ENCODE results near the gene PLXNA4. TPM values are rescaled to one million over a fixed set of nuclear protein-coding genes. Genes with fewer than 3 reads are reported as not detected.

Gene PLXNA4
- total RNA-seq, 2 donors from 2014 or later, result 0.41 to 2.8 TPM

DNA sequence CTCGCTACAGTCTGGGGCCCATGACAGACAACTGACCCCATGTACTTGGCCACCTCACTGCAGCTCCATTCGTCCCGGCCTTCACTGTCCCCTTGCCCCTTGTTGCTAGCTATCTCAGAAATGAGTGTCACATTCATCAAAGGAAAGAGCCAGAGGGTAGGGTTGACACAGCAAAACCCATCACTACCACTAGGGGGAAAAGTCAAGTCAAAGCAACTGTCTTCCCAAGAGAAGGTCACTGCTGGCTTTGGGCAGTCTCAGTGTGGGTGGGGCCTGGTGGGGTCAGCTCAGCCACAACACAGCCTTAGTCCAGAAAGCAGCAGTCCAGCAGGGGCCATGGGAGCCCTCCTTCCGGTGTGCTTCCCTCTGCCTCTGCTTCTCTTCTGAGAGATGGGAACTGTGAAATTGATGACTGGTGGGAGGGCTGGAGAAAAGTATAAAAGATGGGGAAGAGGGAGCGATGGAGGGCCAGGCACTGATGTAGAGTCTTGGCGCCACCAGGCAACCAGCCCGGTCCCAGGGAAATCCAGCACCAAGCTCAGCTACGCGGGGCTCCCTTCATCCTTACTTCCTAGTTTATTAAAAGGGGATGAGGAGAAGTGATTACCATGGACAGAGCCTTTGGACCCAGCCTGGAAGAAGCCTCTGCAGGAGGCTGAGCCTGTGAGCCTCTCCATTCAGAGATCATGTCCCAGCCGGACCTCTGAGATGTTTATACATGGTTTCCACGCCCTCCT is 58.0 kb downstream of the PLXNA4 start:
- H3K9me3 ChIP-seq, result no peaks in the 10 kb centered on the region
- no peaks in the 10 kb centered on the region for H3K36me3 ChIP-seq
- WGBS, result 80% methylated on average over 11 of the region's 11 CpGs
- H3K27ac ChIP-seq, result no peak overlapping the region
- H3K4me3 ChIP-seq, result no peak overlapping the region
- no peak for DNase-seq (ENCODE audit: low spot score)
- no peaks in the 10 kb centered on the region for H3K4me1 ChIP-seq (replicated peaks)
- TF ChIP-seq, protein P1, sequence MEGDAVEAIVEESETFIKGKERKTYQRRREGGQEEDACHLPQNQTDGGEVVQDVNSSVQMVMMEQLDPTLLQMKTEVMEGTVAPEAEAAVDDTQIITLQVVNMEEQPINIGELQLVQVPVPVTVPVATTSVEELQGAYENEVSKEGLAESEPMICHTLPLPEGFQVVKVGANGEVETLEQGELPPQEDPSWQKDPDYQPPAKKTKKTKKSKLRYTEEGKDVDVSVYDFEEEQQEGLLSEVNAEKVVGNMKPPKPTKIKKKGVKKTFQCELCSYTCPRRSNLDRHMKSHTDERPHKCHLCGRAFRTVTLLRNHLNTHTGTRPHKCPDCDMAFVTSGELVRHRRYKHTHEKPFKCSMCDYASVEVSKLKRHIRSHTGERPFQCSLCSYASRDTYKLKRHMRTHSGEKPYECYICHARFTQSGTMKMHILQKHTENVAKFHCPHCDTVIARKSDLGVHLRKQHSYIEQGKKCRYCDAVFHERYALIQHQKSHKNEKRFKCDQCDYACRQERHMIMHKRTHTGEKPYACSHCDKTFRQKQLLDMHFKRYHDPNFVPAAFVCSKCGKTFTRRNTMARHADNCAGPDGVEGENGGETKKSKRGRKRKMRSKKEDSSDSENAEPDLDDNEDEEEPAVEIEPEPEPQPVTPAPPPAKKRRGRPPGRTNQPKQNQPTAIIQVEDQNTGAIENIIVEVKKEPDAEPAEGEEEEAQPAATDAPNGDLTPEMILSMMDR (IDR thresholded peaks at IDR 0.05), result peak in 1 of 4 experiments; percentile 29
- no peak for TF ChIP-seq POLR2AphosphoS5 (IDR thresholded peaks at IDR 0.05)
- H3K27me3 ChIP-seq (replicated peaks; ENCODE audit: insufficient read depth), result no peaks in the 10 kb centered on the region
- intact Hi-C loops (cut with DNase I), result no loop called here

DNA sequence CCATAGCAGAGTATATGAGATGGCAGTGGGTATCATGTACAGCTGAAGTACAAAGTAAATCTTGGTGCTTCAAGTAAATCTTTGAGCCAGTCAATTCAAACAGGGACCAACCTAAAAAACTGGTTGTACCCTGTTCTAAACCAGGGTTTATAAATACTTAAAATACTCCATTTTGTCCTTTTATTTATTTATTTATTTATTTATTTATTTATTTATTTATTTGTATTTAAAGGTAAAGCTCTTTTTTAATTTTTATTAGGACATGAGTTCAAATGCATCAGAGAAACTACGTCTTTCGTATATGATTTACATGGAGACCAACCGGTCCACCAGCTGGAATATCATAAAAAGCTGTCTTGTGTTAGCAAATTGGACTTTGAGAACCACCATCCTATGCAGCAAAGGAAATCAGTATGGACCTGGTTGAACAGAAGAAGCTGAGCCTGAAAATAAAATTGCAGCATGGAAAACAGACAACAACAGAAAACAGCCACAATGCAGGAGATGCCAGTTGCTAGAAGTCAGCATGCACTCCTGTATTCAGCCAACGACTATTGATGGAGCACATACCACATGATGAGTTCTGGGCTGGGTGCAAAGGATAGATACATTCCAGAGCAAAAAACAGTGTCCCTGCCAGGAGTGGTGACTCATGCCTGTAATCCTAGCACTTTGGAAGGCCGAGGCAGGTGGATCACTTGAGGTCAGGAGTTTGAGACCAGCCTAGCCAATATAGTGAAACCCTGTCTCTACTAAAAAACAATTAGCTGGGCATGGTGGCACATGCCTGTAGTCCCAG is 60.0 kb downstream of the PLXNA4 start:
- Histone ChIP-seq H3K27me3 (replicated peaks; ENCODE audit: insufficient read depth) (no peaks in the 10 kb centered on the region), H3K27ac (no peak overlapping the region), H3K4me3 (no peak overlapping the region), H3K4me1 (replicated peaks) (no peaks in the 10 kb centered on the region), H3K9me3 (no peaks in the 10 kb centered on the region), H3K36me3 (no peaks in the 10 kb centered on the region)
- no peak for DNase-seq (ENCODE audit: low spot score)
- intact Hi-C loops (cut with DNase I), result no loop called here
- 60% methylated on average over 5 of the region's 5 CpGs for WGBS
- TF ChIP-seq POLR2AphosphoS5 (IDR thresholded peaks at IDR 0.05), result no peak
- TF ChIP-seq, protein P1 (IDR thresholded peaks at IDR 0.05), result no peak
- TF ChIP-seq POLR2A (IDR thresholded peaks at IDR 0.05), result no peak

DNA sequence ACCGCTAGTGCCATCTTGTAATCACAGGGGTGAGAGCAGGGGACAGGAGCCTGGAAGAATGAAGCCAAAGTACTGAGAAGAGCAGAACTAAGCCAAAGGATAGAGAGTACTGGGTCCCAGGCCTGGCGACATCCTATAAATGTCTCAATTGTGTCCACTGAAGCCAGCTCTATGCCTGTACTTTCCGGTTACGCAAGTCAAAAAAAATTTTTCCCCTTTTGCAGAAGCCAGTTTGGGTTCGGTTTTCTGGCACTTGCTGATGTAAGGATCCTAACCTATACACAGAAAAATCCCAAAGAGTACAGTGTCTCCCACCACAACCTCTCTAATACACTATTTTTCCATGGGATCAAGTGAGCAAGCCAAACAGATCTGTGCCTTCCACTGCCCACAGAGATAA is 61.1 kb downstream of the PLXNA4 start:
- no peaks in the 10 kb centered on the region for H3K36me3 ChIP-seq
- 73% methylated on average over 5 of the region's 5 CpGs for WGBS
- intact Hi-C loops (cut with DNase I), result no loop called here

DNA sequence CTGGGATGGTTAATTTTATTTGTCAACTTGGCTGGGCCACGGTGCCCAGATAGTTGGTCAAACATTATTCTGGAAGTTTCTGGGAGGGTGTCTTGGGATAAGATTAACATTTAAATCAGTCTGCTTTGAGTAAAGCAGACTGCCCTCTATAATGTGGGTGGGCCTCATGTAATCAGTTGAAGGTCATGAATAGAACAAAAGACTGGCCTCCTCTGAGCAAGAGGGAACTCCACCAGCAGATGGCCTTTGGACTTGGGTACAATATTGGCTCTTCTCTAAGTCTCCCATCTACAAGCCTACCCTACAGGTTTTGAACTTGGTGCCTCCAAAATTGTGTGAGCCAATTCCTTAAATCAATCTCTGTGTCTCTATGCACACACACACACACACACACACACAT is 61.8 kb downstream of the PLXNA4 start:
- WGBS, result 100% methylated on average over 1 of the region's 1 CpG
- no peaks in the 10 kb centered on the region for H3K27me3 ChIP-seq (replicated peaks; ENCODE audit: insufficient read depth)
- no peak overlapping the region for H3K27ac ChIP-seq
- H3K36me3 ChIP-seq, result no peaks in the 10 kb centered on the region
- TF ChIP-seq, protein P1 (IDR thresholded peaks at IDR 0.05), result no peak
- TF ChIP-seq POLR2AphosphoS5 (IDR thresholded peaks at IDR 0.05) (no peak), POLR2A (IDR thresholded peaks at IDR 0.05) (no peak)
- no peak overlapping the region for H3K4me3 ChIP-seq
- no peak for DNase-seq (ENCODE audit: low spot score)
- H3K4me1 ChIP-seq (replicated peaks), result no peaks in the 10 kb centered on the region
- intact Hi-C loops (cut with DNase I), result no loop called here
- H3K9me3 ChIP-seq, result no peaks in the 10 kb centered on the region

More for the DNA sequence above, 61.1 kb downstream of the PLXNA4 start:
- Histone ChIP-seq H3K4me3 (no peak overlapping the region), H3K27ac (no peak overlapping the region), H3K4me1 (replicated peaks) (no peaks in the 10 kb centered on the region), H3K27me3 (replicated peaks; ENCODE audit: insufficient read depth) (no peaks in the 10 kb centered on the region), H3K9me3 (no peaks in the 10 kb centered on the region)
- DNase-seq (ENCODE audit: low spot score), result no peak
- TF ChIP-seq POLR2A (IDR thresholded peaks at IDR 0.05), result no peak

DNA sequence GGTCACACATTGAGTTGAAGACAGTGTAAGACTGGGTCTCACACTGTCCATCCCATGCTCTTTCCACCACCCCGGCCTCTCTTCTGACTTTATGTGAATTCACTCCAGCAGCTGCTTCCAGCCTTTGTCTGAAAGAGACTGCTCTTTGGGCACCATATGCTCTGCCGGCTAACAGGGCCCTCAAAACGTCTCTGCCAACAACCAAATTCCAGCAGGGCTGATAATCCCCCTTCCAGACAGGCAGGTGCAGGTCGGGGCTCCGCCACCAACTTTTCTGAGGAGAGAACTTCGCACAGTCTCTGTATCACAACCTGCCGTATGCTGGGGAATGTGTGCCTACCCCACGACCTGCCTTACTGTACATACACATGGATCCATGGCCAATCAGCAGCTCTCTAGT is 64.3 kb downstream of the PLXNA4 start:
- no peaks in the 10 kb centered on the region for H3K27me3 ChIP-seq (replicated peaks; ENCODE audit: insufficient read depth)
- intact Hi-C loops (cut with DNase I), result no loop called here
- no peak for DNase-seq (ENCODE audit: low spot score)
- TF ChIP-seq, protein P1 (IDR thresholded peaks at IDR 0.05), result no peak
- 91% methylated on average over 8 of the region's 8 CpGs for WGBS
- no peak overlapping the region for H3K4me3 ChIP-seq
- no peaks in the 10 kb centered on the region for H3K4me1 ChIP-seq (replicated peaks)
- H3K9me3 ChIP-seq, result no peaks in the 10 kb centered on the region
- no peak overlapping the region for H3K27ac ChIP-seq
- no peaks in the 10 kb centered on the region for H3K36me3 ChIP-seq

Measured in prostate gland (tissue), 2 donors.